ENCODE measurements around the gene DHX16. TPM values are rescaled to one million over a fixed set of nuclear protein-coding genes. Genes with fewer than 3 reads are reported as not detected.

Gene DHX16
- total and polyA plus RNA-seq, 2 of the 8 experiments (the other 6 are each of a cell fraction or from before 2014, with no cell fraction given): 27.4 to 44.4 TPM

DNA sequence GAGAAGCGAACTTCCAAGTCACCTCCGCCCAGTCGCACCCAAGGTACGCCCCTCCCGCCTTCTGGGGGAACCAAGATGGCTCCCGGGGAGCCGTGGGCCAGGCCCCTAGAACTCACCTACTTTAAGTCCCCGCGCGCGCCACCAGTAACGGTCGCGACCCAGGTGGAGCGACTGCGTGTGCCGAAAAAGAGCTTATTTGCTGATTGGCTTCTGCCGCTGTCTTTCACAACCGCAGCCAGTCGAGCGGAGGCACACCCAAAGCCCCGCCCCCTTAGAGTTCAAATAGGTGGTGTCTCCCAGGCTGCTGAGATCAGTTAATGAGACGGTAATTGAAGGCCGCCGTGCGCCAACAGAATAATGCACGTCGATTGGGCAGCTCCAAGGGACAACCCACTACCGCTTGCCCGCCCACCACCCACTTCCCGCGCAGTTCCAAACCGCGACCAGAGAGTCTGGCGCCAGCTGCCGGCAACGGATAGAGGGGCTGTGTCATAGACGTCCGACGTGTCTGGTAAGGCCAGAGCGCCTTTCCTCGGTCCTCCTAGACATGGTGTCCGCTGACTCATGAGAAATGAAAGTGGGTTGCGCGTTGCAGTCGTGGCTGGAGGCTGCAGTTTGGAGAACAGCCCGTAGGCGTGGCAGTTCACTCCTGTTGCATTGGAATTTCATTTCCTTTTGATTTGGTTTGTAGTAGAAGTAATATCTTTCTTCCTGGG lies 44.5 kb upstream of the DHX16 start, which contains the start of gene MDC1 (continued):
- TF ChIP-seq SAP30 (IDR thresholded peaks at IDR 0.05; ENCODE audit: insufficient read depth, insufficient replicate concordance, low read length) (no peak), SP2 (IDR thresholded peaks at IDR 0.05; ENCODE audit: low read length) (peak; percentile 98), BRCA1 (IDR thresholded peaks at IDR 0.05; ENCODE audit: low read depth, low read length) (0 out of 2 replicates have a peak, but pooled peaks have one; percentile 12), POLR2A (IDR thresholded peaks at IDR 0.05; ENCODE audit: control extremely low read depth in 1 of 2, low read depth in 2 of 2, low read length in 2 of 2) (peak; percentile 90 to 97), YY1 (IDR thresholded peaks at IDR 0.05; ENCODE audit: low read depth, low read length) (peak; percentile 95), HDAC2 (IDR thresholded peaks at IDR 0.05; ENCODE audit: borderline replicate concordance in 1 of 2, low read depth in 2 of 2, low read length in 2 of 2) (peak in 1 of 2 experiments; percentile 95; a peak in 1 of 4 replicates), SP1 (IDR thresholded peaks at IDR 0.05; ENCODE audit: low read depth, low read length) (peak; percentile 94), CHD1 (IDR thresholded peaks at IDR 0.05; ENCODE audit: low read depth, low read length) (peak; percentile 5; the same call in 1 of the 2 replicates), SIN3A (conservative IDR thresholded peaks at IDR 0.05 in 1 of 2, IDR thresholded peaks at IDR 0.05 in 1 of 2; ENCODE audit: low read depth in 1 of 2, low read length in 2 of 2) (peak; percentile 93 to 95; a peak in 3 of 4 replicates), SIX5 (IDR thresholded peaks at IDR 0.05; ENCODE audit: low read depth, low read length) (no peak; the same call in 1 of the 2 replicates), POLR2AphosphoS5 (IDR thresholded peaks at IDR 0.05; ENCODE audit: low read depth, low read length) (peak; percentile 99), TAF1 (IDR thresholded peaks at IDR 0.05; ENCODE audit: low read depth, low read length) (peak; percentile 98), EP300 (IDR thresholded peaks at IDR 0.05; ENCODE audit: borderline replicate concordance in 1 of 2, low read depth in 2 of 2, low read length in 2 of 2) (peak in 1 of 2 experiments; percentile 91; a peak in 2 of 3 replicates), PHF8 (conservative IDR thresholded peaks at IDR 0.05; ENCODE audit: low read depth, low read length) (peak; percentile 51), HDAC6 (IDR thresholded peaks at IDR 0.05; ENCODE audit: low read depth, low read length) (no peak), MAFK (IDR thresholded peaks at IDR 0.05; ENCODE audit: low read depth, low read length) (peak; percentile 96), RBBP5 (IDR thresholded peaks at IDR 0.05; ENCODE audit: borderline replicate concordance, low read depth, low read length) (no peak), TCF12 (IDR thresholded peaks at IDR 0.05; ENCODE audit: low read depth, low read length) (peak; percentile 92; the same call in 1 of the 2 replicates), USF2 (IDR thresholded peaks at IDR 0.05; ENCODE audit: low read length) (no peak), SRF (IDR thresholded peaks at IDR 0.05; ENCODE audit: low read depth, low read length) (no peak)
- TF ChIP-seq, protein P1, sequence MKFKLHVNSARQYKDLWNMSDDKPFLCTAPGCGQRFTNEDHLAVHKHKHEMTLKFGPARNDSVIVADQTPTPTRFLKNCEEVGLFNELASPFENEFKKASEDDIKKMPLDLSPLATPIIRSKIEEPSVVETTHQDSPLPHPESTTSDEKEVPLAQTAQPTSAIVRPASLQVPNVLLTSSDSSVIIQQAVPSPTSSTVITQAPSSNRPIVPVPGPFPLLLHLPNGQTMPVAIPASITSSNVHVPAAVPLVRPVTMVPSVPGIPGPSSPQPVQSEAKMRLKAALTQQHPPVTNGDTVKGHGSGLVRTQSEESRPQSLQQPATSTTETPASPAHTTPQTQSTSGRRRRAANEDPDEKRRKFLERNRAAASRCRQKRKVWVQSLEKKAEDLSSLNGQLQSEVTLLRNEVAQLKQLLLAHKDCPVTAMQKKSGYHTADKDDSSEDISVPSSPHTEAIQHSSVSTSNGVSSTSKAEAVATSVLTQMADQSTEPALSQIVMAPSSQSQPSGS (IDR thresholded peaks at IDR 0.05; ENCODE audit: low read length): peak; percentile 86

Measured in H1 (cell line).